Airway epithelial cell (primary cell): ENCODE data around the gene NDUFB10. TPM values are rescaled to one million over a fixed set of nuclear protein-coding genes. Genes with fewer than 3 reads are reported as not detected.

ENCODE experiments used
- total RNA-seq: library from RNA; depleted of rRNA; stranded (reverse); fragments of >200 nt; gene quantifications from 2 replicates; pipeline ENCODE4 v1.2.3, GENCODE V29; 2015

Gene NDUFB10
- 279 and 343 TPM in 2 replicates for total RNA-seq

GRCh38 chr16:1959269-1960039 lies at the start of gene NDUFB10:
Gene NDUFB10, plus strand, starts transcription at chr16:1959538. Its CDS starts 87 bp downstream, at chr16:1959625.

GRCh38 chr16:1918351-1919326 lies 40.7 kb upstream of the NDUFB10 start, which contains the start of gene HS3ST6:
Gene HS3ST6, minus strand, starts transcription at chr16:1918415. Its CDS starts 92 bp downstream, at chr16:1918323.

GRCh38 chr16:1942810-1943726 lies 16.3 kb upstream of the NDUFB10 start, which contains the start of gene MSRB1:
Gene MSRB1, minus strand, starts transcription at chr16:1943199. Its CDS starts 43 bp downstream, at chr16:1943156.

DNA sequence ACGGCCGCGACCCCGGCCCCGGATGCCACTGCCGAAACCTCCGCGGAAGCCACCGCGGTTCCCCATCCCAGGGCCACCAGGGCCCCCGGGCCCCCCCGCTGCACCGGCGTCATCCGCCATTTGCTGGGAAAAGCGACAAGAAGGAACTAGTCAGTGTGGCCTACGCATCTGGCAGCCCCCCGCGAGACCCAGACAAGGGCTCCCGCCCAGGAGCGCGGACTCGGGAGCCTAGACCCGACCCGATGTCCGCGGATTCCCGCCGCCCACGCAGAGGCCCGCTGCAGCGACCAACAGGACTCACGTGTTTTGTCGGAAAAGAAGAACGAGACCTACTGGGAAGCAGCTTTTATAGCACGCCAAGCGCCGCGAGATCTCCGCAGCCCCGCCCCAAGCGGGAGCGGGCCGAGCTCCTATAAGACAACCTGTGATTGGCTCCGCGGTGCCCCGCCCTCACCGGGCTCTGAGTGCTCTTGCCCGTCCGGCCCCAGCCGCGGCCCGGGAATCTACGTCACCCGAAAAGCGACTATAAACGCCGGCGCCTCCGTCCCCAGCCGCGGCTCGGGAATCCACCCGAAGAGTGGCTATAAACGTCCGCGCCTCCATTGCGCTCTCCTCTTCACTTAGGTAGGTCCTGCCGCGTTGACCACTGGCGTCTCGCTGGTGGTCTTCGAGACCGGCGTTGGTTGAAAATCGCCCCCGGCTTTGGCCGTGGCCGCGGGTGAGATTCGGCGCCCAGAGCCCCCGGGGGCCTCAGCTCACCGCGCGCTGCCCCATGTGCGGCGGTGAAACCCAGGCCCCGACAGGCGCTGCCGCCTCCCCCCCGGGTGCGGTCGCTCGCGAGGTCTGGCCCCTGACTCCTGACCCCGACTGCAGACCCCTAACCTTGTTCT lies 5.4 kb downstream of the NDUFB10 start, which contains the start of gene RPS2:
RPS2 (minus strand) TSS at position 321 of the 890 bp plus-strand sequence; CDS start at position 120, 201 bp downstream.

DNA sequence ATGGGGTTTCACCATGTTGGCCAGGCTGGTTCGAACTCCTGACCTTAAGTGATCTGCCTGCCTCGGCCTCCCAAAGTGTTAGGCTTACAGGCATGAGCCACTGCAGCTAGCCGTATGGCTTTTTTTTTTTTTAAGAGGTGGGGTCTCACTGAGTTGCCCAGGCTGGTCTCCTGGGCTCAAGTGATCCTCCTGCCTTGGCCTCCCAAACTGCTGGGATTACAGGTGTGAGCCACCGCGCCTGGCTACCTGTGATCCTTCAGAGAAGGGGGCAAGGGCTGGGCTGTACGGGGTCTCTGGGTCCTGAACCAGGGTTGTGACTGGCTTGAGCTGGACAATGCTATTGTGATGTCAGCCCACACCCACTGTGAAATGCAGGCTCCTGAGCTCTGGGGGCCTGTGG lies 7.1 kb downstream of the NDUFB10 start, which contains the start of gene RNF151:
RNF151 (plus strand) TSS at position 397 of the 400 bp plus-strand sequence. CDS start 26 bp downstream, outside the sequence.

GRCh38 chr16:1971796-1972489 lies 12.6 kb downstream of the NDUFB10 start, which contains the start of gene TBL3:
Gene TBL3, plus strand, starts transcription at chr16:1972053. Its CDS starts 112 bp downstream, at chr16:1972165.

DNA sequence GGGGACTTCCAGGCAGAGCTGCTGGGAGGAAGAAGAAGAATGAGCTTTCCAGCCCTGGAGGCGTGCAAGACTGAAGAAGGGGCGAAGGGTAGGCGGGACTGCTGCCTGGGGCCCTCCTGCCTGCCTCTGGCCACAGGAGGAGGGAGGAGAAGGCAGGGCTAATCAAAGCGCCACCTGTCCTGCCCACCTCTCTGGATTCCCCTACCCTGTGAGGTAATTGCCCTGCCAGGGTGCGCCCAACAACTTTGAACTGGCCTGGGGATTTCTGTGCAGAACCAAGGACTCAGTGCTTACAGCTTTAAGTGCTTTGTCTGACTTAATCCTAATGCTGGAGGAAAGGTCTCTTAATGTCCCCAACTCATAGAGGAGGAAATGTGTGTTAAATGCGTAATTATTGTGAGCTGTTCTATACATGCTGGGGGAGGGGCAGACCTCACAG lies 22.1 kb downstream of the NDUFB10 start, which contains the start of gene NOXO1:
NOXO1 (minus strand) TSS at position 72 of the 439 bp plus-strand sequence. CDS start 290 bp downstream, outside the sequence.

DNA sequence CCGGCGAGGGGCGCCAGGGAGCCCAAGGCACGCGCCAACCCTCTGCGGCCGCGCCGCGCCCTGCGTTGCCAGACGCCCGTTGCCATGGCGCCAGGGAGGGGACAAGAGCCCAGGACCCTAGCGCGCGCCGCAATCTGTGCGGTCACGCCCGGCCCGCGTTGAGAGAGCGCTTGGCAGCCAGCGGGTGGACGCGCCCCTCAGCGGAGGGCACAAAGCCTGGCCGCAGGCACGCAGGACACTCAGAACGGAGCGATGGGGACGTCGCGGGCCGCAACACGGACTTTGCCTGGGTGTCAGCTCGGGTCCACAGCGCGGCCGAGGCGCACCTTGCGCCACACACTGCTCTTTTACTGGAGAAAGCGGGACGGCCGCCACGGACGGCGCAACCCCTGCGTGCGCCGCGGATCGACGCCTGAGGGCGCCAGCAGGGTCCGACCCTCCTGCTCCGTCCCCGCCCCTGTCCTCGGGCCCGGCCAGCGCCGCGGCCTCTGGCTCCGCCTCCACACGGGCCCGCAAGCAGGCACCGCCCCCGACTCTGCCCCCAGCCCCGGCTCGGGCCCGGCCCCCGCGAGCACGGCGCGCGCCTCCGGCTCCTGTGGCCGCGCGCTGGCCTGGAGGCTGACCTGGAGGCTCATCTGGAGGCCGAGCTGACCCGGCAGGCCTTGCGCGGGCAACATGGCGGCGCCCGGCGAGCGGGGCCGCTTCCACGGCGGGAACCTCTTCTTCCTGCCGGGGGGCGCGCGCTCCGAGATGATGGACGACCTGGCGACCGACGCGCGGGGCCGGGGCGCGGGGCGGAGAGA lies 24.4 kb downstream of the NDUFB10 start, which contains the start of gene GFER:
GFER (plus strand) TSS at position 650 of the 803 bp plus-strand sequence; CDS start at position 676, 26 bp downstream.

DNA sequence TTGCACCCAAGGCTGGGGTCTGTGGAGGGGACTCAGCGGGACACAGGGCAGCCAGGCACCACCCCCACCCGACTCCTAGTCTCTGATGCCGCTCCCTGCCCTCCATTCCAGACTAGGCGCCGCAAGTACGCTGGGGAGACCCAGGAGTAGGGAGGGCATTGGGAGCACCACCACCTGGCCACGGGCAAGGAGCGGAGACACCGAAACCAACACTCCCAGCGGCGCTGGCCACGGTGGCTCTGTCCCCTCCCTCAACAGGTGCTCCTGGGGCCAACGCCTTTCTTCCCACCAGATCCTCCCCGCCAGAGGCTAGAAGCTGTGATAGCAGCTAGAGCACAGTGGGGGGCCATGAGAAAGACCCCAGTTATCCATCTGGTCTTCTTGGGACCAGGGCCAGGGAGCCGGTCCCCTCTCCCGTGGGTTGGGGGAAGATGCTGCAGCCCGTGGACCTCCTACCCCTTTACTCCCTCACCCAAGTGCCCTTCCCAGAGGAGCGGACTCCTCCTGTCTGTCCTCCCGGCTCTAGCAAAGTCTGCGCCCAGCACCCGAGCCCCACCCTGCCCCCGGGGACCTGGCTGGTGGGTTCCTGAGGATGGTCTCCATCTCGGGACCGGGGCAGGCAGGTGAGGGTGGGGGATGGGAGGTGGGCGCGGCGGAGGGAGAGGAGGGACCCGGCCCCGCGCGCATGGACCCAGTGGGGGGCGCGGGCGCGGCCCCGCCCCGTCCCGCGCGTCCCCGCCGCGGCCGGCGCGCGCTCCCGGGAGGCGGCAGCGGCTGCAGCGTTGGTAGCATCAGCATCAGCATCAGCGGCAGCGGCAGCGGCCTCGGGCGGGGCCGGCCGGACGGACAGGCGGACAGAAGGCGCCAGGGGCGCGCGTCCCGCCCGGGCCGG lies 30.1 kb downstream of the NDUFB10 start, which contains the start of gene SYNGR3:
SYNGR3 (plus strand) TSS at position 762 of the 892 bp plus-strand sequence. CDS start 133 bp downstream, outside the sequence.

GRCh38 chr16:2009791-2010510 lies 50.6 kb downstream of the NDUFB10 start, which contains the start of gene ZNF598:
Gene ZNF598, minus strand, starts transcription at chr16:2009821.

Other genes starting within 250 kb of the NDUFB10 start
- gene NME3, start 188.0 kb upstream of the NDUFB10 start, total RNA-seq, result 69.0 and 71.8 TPM in 2 replicates
- 14.1 and 14.3 TPM in 2 replicates for gene EME2, start 186.7 kb upstream of the NDUFB10 start, total RNA-seq
- 193 and 199 TPM in 2 replicates for gene MRPS34, start 186.4 kb upstream of the NDUFB10 start, total RNA-seq
- 22.4 and 28.4 TPM in 2 replicates for gene SPSB3, start 177.0 kb upstream of the NDUFB10 start, total RNA-seq
- gene NUBP2, start 176.6 kb upstream of the NDUFB10 start, total RNA-seq, result 119 and 173 TPM in 2 replicates
- not detected in 2 replicates for gene IGFALS, start 165.8 kb upstream of the NDUFB10 start, total RNA-seq
- gene HAGH, start 132.7 kb upstream of the NDUFB10 start, total RNA-seq, result 76.1 and 79.8 TPM in 2 replicates
- gene FAHD1, start 132.3 kb upstream of the NDUFB10 start, total RNA-seq, result 70.2 and 86.2 TPM in 2 replicates
- gene MEIOB, start 87.4 kb upstream of the NDUFB10 start, total RNA-seq, result not detected in 2 replicates
- 1.4 and 2.7 TPM in 2 replicates for gene HS3ST6, start 41.1 kb upstream of the NDUFB10 start, total RNA-seq
- 6.7 and 11.7 TPM in 2 replicates for gene MSRB1, start 16.3 kb upstream of the NDUFB10 start, total RNA-seq
- gene RPL3L, start 4.8 kb upstream of the NDUFB10 start, total RNA-seq, result 0.35 and 0.46 TPM in 2 replicates
- 3,748 and 4,325 TPM in 2 replicates for gene RPS2, start 5.3 kb downstream of the NDUFB10 start, total RNA-seq
- gene RNF151, start 7.3 kb downstream of the NDUFB10 start, total RNA-seq, result not detected in 2 replicates
- gene TBL3, start 12.5 kb downstream of the NDUFB10 start, total RNA-seq, result 114 and 119 TPM in 2 replicates
- 1.1 and 2.2 TPM in 2 replicates for gene NOXO1, start 21.9 kb downstream of the NDUFB10 start, total RNA-seq
- gene GFER, start 24.7 kb downstream of the NDUFB10 start, total RNA-seq, result 20.3 and 22.9 TPM in 2 replicates
- 2.1 and 5.4 TPM in 2 replicates for gene SYNGR3, start 30.4 kb downstream of the NDUFB10 start, total RNA-seq
- gene ZNF598, start 50.3 kb downstream of the NDUFB10 start, total RNA-seq, result 52.9 and 61.7 TPM in 2 replicates
- 3.6 and 4.0 TPM in 2 replicates for gene NPW, start 60.2 kb downstream of the NDUFB10 start, total RNA-seq
- 24.8 and 25.5 TPM in 2 replicates for gene NHERF2, start 67.4 kb downstream of the NDUFB10 start, total RNA-seq
- gene NTHL1, start 88.3 kb downstream of the NDUFB10 start, total RNA-seq, result 32.8 and 43.2 TPM in 2 replicates
- 33.8 and 35.0 TPM in 2 replicates for gene TSC2, start 88.4 kb downstream of the NDUFB10 start, total RNA-seq
- gene PKD1, start 176.4 kb downstream of the NDUFB10 start, total RNA-seq, result 43.3 and 71.5 TPM in 2 replicates
- 0.49 and 5.0 TPM in 2 replicates for gene RAB26, start 189.1 kb downstream of the NDUFB10 start, total RNA-seq
- 58.2 and 65.4 TPM in 2 replicates for gene TRAF7, start 196.2 kb downstream of the NDUFB10 start, total RNA-seq
- gene CASKIN1, start 237.1 kb downstream of the NDUFB10 start, total RNA-seq, result 0.42 and 0.46 TPM in 2 replicates
- 68.9 and 81.9 TPM in 2 replicates for gene MLST8, start 245.9 kb downstream of the NDUFB10 start, total RNA-seq